ENCODE results near the gene PSMA6. TPM values are rescaled to one million over a fixed set of nuclear protein-coding genes. Genes with fewer than 3 reads are reported as not detected.

PSMA6 gene
- total and polyA plus RNA-seq, 4 donors, result 87.5 to 151 (median 98.8) TPM

DNA sequence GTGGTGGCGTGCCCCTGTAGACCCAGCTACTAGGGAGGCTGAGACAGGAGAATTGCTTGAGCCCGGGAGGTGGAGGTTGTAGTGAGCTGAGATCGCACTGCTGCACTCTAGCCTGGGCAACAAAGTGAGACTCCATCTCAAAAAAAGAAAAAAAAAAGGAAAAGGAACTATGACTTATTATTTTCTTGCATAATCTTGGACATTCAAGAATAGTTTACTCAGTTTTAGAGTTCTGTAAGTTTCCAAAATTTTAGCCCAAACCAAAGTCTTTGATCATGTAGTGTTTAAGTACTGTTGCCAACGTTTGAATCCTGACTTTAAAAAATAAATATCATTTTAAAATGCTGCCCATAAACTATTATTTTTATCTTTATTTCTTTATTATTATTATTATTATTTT is 6.2 kb downstream of the PSMA6 start:
- Histone ChIP-seq H3K27ac (ENCODE audit: low read depth in 1 of 2, low read length in 2 of 2) (no peak overlapping the region), H3K27me3 (ENCODE audit: control insufficient read depth in 4 of 4, insufficient read depth in 4 of 4, low read length in 3 of 4) (no peaks in the 10 kb centered on the region), H3K9me3 (ENCODE audit: control insufficient read depth in 4 of 4, low read length in 3 of 4) (no peaks in the 10 kb centered on the region), H3K9ac (ENCODE audit: low read depth in 1 of 2, low read length in 2 of 2) (no peak overlapping the region), H3K36me3 (ENCODE audit: control insufficient read depth in 4 of 4, insufficient read depth in 3 of 4, low read depth in 1 of 4, low read length in 3 of 4) (no peaks in the 10 kb centered on the region), H3K4me3 (ENCODE audit: low read depth in 1 of 3, low read length in 3 of 3) (no peak overlapping the region), H3K4me1 (ENCODE audit: control insufficient read depth in 4 of 4, insufficient read depth in 4 of 4, low read length in 3 of 4) (peaks cover 4 to 26% (median 17%) of the 10 kb centered on the region in 4 donors)
- DNase-seq (ENCODE audit: low spot score), result no peak
- no peak for TF ChIP-seq RXRA (IDR thresholded peaks at IDR 0.05)
- TF ChIP-seq, protein P1, sequence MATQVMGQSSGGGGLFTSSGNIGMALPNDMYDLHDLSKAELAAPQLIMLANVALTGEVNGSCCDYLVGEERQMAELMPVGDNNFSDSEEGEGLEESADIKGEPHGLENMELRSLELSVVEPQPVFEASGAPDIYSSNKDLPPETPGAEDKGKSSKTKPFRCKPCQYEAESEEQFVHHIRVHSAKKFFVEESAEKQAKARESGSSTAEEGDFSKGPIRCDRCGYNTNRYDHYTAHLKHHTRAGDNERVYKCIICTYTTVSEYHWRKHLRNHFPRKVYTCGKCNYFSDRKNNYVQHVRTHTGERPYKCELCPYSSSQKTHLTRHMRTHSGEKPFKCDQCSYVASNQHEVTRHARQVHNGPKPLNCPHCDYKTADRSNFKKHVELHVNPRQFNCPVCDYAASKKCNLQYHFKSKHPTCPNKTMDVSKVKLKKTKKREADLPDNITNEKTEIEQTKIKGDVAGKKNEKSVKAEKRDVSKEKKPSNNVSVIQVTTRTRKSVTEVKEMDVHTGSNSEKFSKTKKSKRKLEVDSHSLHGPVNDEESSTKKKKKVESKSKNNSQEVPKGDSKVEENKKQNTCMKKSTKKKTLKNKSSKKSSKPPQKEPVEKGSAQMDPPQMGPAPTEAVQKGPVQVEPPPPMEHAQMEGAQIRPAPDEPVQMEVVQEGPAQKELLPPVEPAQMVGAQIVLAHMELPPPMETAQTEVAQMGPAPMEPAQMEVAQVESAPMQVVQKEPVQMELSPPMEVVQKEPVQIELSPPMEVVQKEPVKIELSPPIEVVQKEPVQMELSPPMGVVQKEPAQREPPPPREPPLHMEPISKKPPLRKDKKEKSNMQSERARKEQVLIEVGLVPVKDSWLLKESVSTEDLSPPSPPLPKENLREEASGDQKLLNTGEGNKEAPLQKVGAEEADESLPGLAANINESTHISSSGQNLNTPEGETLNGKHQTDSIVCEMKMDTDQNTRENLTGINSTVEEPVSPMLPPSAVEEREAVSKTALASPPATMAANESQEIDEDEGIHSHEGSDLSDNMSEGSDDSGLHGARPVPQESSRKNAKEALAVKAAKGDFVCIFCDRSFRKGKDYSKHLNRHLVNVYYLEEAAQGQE (IDR thresholded peaks at IDR 0.05), result no peak
- TF ChIP-seq, protein P2, sequence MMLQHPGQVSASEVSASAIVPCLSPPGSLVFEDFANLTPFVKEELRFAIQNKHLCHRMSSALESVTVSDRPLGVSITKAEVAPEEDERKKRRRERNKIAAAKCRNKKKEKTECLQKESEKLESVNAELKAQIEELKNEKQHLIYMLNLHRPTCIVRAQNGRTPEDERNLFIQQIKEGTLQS (IDR thresholded peaks at IDR 0.05), result no peak
- TF ChIP-seq FOXA2 (IDR thresholded peaks at IDR 0.05), result no peak
- no peak for TF ChIP-seq CTCF (IDR thresholded peaks at IDR 0.05; ENCODE audit: low read depth, low read length, missing input control)
- 90% methylated on average over 4 of the region's 4 CpGs for WGBS

GRCh38 chr14:35299708-35300107 is 7.5 kb downstream of the PSMA6 start:
- Histone ChIP-seq H3K9me3 (ENCODE audit: control insufficient read depth in 4 of 4, low read length in 3 of 4) (no peaks in the 10 kb centered on the region), H3K4me1 (ENCODE audit: control insufficient read depth in 4 of 4, insufficient read depth in 4 of 4, low read length in 3 of 4) (peaks cover 6 to 20% (median 8%) of the 10 kb centered on the region in 4 donors), H3K36me3 (ENCODE audit: control insufficient read depth in 4 of 4, insufficient read depth in 3 of 4, low read depth in 1 of 4, low read length in 3 of 4) (no peaks in the 10 kb centered on the region), H3K27me3 (ENCODE audit: control insufficient read depth in 4 of 4, insufficient read depth in 4 of 4, low read length in 3 of 4) (no peaks in the 10 kb centered on the region), H3K27ac (ENCODE audit: low read depth in 1 of 2, low read length in 2 of 2) (no peak overlapping the region), H3K4me3 (ENCODE audit: low read depth in 1 of 3, low read length in 3 of 3) (no peak overlapping the region), H3K9ac (ENCODE audit: low read depth in 1 of 2, low read length in 2 of 2) (no peak overlapping the region)
- DNase-seq (ENCODE audit: low spot score), result no peak
- WGBS, result 64% methylated on average over 1 of the region's 1 CpG
- TF ChIP-seq TAF1 (conservative IDR thresholded peaks at IDR 0.05) (no peak), JUND (IDR thresholded peaks at IDR 0.05) (no peak), SP1 (IDR thresholded peaks at IDR 0.05) (no peak), HNF4G (IDR thresholded peaks at IDR 0.05) (no peak), CTCF (IDR thresholded peaks at IDR 0.05; ENCODE audit: low read depth, low read length, missing input control) (no peak), ZBTB33 (IDR thresholded peaks at IDR 0.05) (no peak), FOXA2 (IDR thresholded peaks at IDR 0.05) (no peak), FOXA1 (IDR thresholded peaks at IDR 0.05) (no peak), RXRA (IDR thresholded peaks at IDR 0.05) (no peak), RAD21 (IDR thresholded peaks at IDR 0.05) (no peak), YY1 (IDR thresholded peaks at IDR 0.05) (no peak), HNF4A (conservative IDR thresholded peaks at IDR 0.05) (no peak), EGR1 (IDR thresholded peaks at IDR 0.05; ENCODE audit: low read depth in 2 of 2) (no peak)
- TF ChIP-seq, protein P2 (IDR thresholded peaks at IDR 0.05), result no peak
- TF ChIP-seq, protein P1 (IDR thresholded peaks at IDR 0.05), result no peak
- TF ChIP-seq, protein P3, sequence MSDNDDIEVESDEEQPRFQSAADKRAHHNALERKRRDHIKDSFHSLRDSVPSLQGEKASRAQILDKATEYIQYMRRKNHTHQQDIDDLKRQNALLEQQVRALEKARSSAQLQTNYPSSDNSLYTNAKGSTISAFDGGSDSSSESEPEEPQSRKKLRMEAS (IDR thresholded peaks at IDR 0.05), result no peak
